IMR-90 (cell line): ENCODE measurements around the gene FGGY. TPM values are rescaled to one million over a fixed set of nuclear protein-coding genes. Genes with fewer than 3 reads are reported as not detected.

ENCODE experiments used
- ATAC-seq: fragments of 200-7000 bp; cut with Tn5 transposase; 2 replicates; pipeline ENCODE4 v1.9.1; 2020; ENCODE audit warnings: low read depth, mild to moderate bottlenecking, moderate library complexity
- BruUV-seq: library from RNA; stranded (reverse); fragments of 400-500 nt; replicated peaks from 2 replicates; lab custom pipeline; 2021; lab: Mats Ljungman, UMichigan
- CTCF ChIA-PET: fragments of 300-600 bp; formaldehyde crosslinking; extraction: SDS; loops from one replicate; lab custom pipeline; 2021; ENCODE audit warnings: antibody characterized with exemption; lab: Yijun Ruan, JAX
- POLR2A ChIA-PET: fragments of 300-600 bp; sonication (Branson Sonifier 250); formaldehyde crosslinking; loops from one replicate; lab custom pipeline; 2022; ENCODE audit warnings: antibody characterized with exemption; ENCODE audit not compliant: unreplicated experiment; lab: Charles Lee
- DNase-seq: peaks from one replicate; pipeline ENCODE4 v3.0.0; 2013
- H2AFZ ChIP-seq: replicated peaks from 2 replicates; pipeline ENCODE3; 2013; ENCODE audit warnings: low read length, mild to moderate bottlenecking; ENCODE audit not compliant: poor library complexity
- H2AK5ac ChIP-seq: 2 replicates; pipeline ENCODE4 v1.6.1; 2013; ENCODE audit warnings: low read depth, low read length, inconsistent platforms
- H2AK9ac ChIP-seq: replicated peaks from 2 replicates; pipeline ENCODE3; 2013; ENCODE audit warnings: mild to moderate bottlenecking, low read depth, low read length, moderate library complexity; ENCODE audit not compliant: poor library complexity
- H2BK120ac ChIP-seq: 2 replicates; pipeline ENCODE4 v1.6.1; 2013; ENCODE audit warnings: low read depth, low read length, inconsistent platforms
- H2BK15ac ChIP-seq: 3 replicates; pipeline ENCODE4 v1.6.1; 2013; ENCODE audit warnings: low read depth, low read length, inconsistent platforms
- H2BK20ac ChIP-seq: 2 replicates; pipeline ENCODE4 v1.6.1; 2013; ENCODE audit warnings: low read depth, mild to moderate bottlenecking, inconsistent platforms, low read length, moderate library complexity
- H2BK5ac ChIP-seq: 2 replicates; pipeline ENCODE4 v1.6.1; 2013; ENCODE audit warnings: mild to moderate bottlenecking, low read depth, low read length, inconsistent platforms; ENCODE audit not compliant: poor library complexity, severe bottlenecking
- H3K14ac ChIP-seq: replicated peaks from 2 replicates; pipeline ENCODE4 v1.6.1; 2013; ENCODE audit warnings: low read depth, low read length, inconsistent platforms
- H3K18ac ChIP-seq: 2 replicates; pipeline ENCODE4 v1.6.1; 2013; ENCODE audit warnings: low read depth, low read length, control low read depth
- H3K23ac ChIP-seq: 2 replicates; pipeline ENCODE4 v1.6.1; 2013; ENCODE audit warnings: low read depth, low read length, inconsistent platforms
- H3K27ac ChIP-seq: 2 replicates; pipeline ENCODE4 v1.5.1; 2013; ENCODE audit warnings: mild to moderate bottlenecking, control low read depth, low read length; ENCODE audit not compliant: insufficient read depth
- H3K27me3 ChIP-seq: 2 replicates; pipeline ENCODE4 v1.6.1; 2013; ENCODE audit warnings: low read length; ENCODE audit not compliant: control insufficient read depth, insufficient read depth
- H3K36me3 ChIP-seq: 2 replicates; pipeline ENCODE4 v1.6.1; 2013; ENCODE audit warnings: low read length, mixed read lengths; ENCODE audit not compliant: control insufficient read depth, insufficient read depth
- H3K4ac ChIP-seq: 2 replicates; pipeline ENCODE4 v1.6.1; 2013; ENCODE audit warnings: low read depth, low read length, inconsistent platforms
- H3K4me1 ChIP-seq: 2 replicates; pipeline ENCODE4 v1.6.1; 2013; ENCODE audit warnings: low read length, mixed read lengths; ENCODE audit not compliant: control insufficient read depth, insufficient read depth
- H3K4me2 ChIP-seq: 2 replicates; pipeline ENCODE4 v1.6.1; 2013; ENCODE audit warnings: low read depth, mild to moderate bottlenecking, control low read depth, low read length, moderate library complexity
- H3K4me3 ChIP-seq: 2 replicates; pipeline ENCODE4 v1.5.1; 2013; ENCODE audit warnings: low read depth, mild to moderate bottlenecking, control low read depth, low read length, moderate library complexity; ENCODE audit not compliant: insufficient read depth
- H3K56ac ChIP-seq: 2 replicates; pipeline ENCODE4 v1.6.1; 2013; ENCODE audit warnings: low read length, inconsistent platforms; ENCODE audit not compliant: insufficient read depth; ENCODE audit errors: extremely low read depth
- H3K79me1 ChIP-seq, 2 experiments: 2 replicates each; pipeline ENCODE4 v1.6.1; 2013; ENCODE audit warnings: low read length in 2 of 2, inconsistent platforms in 1 of 2, low read depth in 1 of 2
- H3K9ac ChIP-seq: 2 replicates; pipeline ENCODE4 v1.6.1; 2013; ENCODE audit warnings: low read depth, low read length, control low read depth
- H3K9me1 ChIP-seq: 2 replicates; pipeline ENCODE4 v1.6.1; 2013; ENCODE audit warnings: low read length, inconsistent platforms; ENCODE audit not compliant: insufficient read depth
- H3K9me3 ChIP-seq: 2 replicates; pipeline ENCODE4 v1.6.1; 2013; ENCODE audit warnings: low read length; ENCODE audit not compliant: control insufficient read depth, insufficient read depth
- H4K20me1 ChIP-seq: 2 replicates; pipeline ENCODE4 v1.6.1; 2013; ENCODE audit warnings: low read length, inconsistent platforms; ENCODE audit not compliant: insufficient read depth
- H4K5ac ChIP-seq: 2 replicates; pipeline ENCODE4 v1.6.1; 2013; ENCODE audit warnings: mild to moderate bottlenecking, low read depth, low read length, control low read depth
- H4K8ac ChIP-seq, 2 experiments: 2 replicates each; pipeline ENCODE4 v1.6.1; 2013; ENCODE audit warnings: low read depth in 2 of 2, low read length in 2 of 2, control low read depth in 1 of 2, inconsistent platforms in 1 of 2
- H4K91ac ChIP-seq: 2 replicates; pipeline ENCODE4 v1.6.1; 2013; ENCODE audit warnings: low read depth, low read length, inconsistent platforms; ENCODE audit not compliant: insufficient read depth
- CEBPB ChIP-seq: IDR thresholded peaks from 2 replicates; pipeline ENCODE4 v1.6.1; 2012; ENCODE audit warnings: low read depth, low read length, improper control_type of control experiment
- FOS ChIP-seq: fragments of 150-350 bp; IDR thresholded peaks from 2 replicates; pipeline ENCODE4 v1.6.1; 2016; ENCODE audit warnings: low read depth, low read length
- POLR2A ChIP-seq: IDR thresholded peaks from 2 replicates; pipeline ENCODE4 v1.6.1; 2012; ENCODE audit warnings: mild to moderate bottlenecking, low read depth, low read length
- RCOR1 ChIP-seq: IDR thresholded peaks from 2 replicates; pipeline ENCODE4 v1.6.1; 2012; ENCODE audit warnings: mild to moderate bottlenecking, low read length, improper control_type of control experiment; ENCODE audit not compliant: insufficient replicate concordance
- WGBS, 2 experiments: methylation state at CpG; one replicate each; pipeline versions ENCODE4 v1.1.5 to v1.1.7; 2013; ENCODE audit warnings: missing lambda C conversion rate in 2 of 2; ENCODE audit not compliant: insufficient read length in 1 of 2; ENCODE audit errors: extremely low coverage in 2 of 2; 5-methylcytosine and 5-hydroxymethylcytosine counted together
- dilution Hi-C: fragments of 300-500 bp; cut with HindIII; formaldehyde crosslinking; loops from one replicate; pipeline ENCODE4 v1.14.3; 2018; ENCODE audit warnings: low sequenced_read_pairs; ENCODE audit not compliant: unreplicated experiment
- in situ Hi-C: fragments of 300-500 bp; cut with MboI; formaldehyde crosslinking; loops from 3 replicates; pipeline ENCODE4 v1.14.3; 2019; ENCODE audit warnings: low sequenced_read_pairs, inconsistent platforms, mixed read lengths
- intact Hi-C: fragments of 100-400 bp; cut with micrococcal nuclease; formaldehyde crosslinking; loops from 2 replicates; pipeline ENCODE4 v1.10.0; 2022
- polyA plus RNA-seq, 3 experiments: library from polyadenylated mRNA; depleted of rRNA; stranded (reverse); fragments of >200 nt; gene quantifications; 2 replicates each; pipeline ENCODE4 v1.2.3, GENCODE V29; 2012; ENCODE audit warnings: low replicate concordance in 1 of 3
- total RNA-seq: library from RNA; depleted of rRNA; stranded (reverse); fragments of >200 nt; gene quantifications from 2 replicates; pipeline ENCODE4 v1.2.3, GENCODE V29; 2012

Gene FGGY
- total and polyA plus RNA-seq, 2 of the 4 experiments (the other 2 are of a cell fraction), result 5.6 to 14.0 TPM

DNA sequence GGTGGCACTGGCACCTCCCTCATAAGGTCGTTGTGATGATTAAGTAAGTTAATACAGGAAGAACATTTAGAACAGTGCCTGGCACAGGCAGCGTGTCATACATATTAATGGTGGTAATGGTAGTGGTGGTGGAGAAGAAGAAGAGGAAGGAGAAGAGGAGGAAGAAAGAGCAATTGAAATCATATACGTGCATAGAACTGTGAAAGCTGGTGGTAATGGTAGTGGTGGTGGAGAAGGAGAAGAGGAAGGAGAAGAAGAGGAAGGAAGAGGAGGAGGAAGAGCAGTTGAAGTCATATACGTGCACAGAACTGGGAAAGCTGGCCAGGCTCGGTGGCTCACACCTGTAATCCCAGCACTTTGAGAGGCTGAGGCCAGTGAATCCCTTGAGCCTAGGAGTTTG lies 396.5 kb downstream of the FGGY start (continued):
- TF ChIP-seq POLR2A (no peak), RCOR1 (no peak)

DNA sequence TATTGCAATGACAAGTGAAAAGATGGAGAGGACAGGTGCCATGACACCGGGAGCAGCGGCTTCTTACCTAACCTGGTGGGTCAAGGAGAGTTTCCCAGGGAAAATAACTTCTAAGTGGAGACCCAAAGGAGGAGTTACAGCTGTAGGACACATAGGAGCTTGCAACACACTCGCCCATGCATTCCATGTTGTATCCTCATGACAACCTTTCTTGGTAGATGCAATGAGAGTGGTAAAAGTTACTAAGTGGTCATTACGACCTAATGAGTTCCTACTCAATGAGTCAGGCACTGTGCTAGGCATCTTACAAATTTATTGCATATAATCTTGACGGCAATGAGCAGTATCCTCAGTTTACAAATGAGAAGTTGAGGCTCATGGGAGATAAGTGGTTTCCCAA lies 398.4 kb downstream of the FGGY start:
- in situ Hi-C loops, result no loop called here
- no peaks in the 10 kb centered on the region for H3K27me3 ChIP-seq
- DNase-seq (no peak), ATAC-seq (no peak)
- no TSS peak for BruUV-seq
- no peak overlapping the region for H3K4me2 ChIP-seq
- no peak overlapping the region for H3K27ac ChIP-seq
- no peaks in the 10 kb centered on the region; the same call in 1 of the 2 replicates for H3K9me3 ChIP-seq
- H3K56ac ChIP-seq, result no peak overlapping the region
- H4K91ac ChIP-seq, result no peak overlapping the region
- peak overlapping the region; percentile 46; the same call in 1 of the 2 replicates for H3K18ac ChIP-seq
- H3K79me1 ChIP-seq, result no peaks in the 10 kb centered on the region
- H4K8ac ChIP-seq, result no peak overlapping the region
- no peak overlapping the region for H3K9ac ChIP-seq
- H4K5ac ChIP-seq, result no peak overlapping the region
- no peak overlapping the region for H2AFZ ChIP-seq
- TF ChIP-seq CEBPB (peak; percentile 34; the same call in 1 of the 2 replicates), FOS (no peak)
- H3K23ac ChIP-seq, result no peak overlapping the region
- H3K36me3 ChIP-seq, result no peaks in the 10 kb centered on the region
- ChIA-PET CTCF (no interaction called here), POLR2A (no interaction called here)
- no peak overlapping the region for H2AK9ac ChIP-seq
- H2BK120ac ChIP-seq, result no peak overlapping the region
- H4K20me1 ChIP-seq, result no peaks in the 10 kb centered on the region
- H3K4me3 ChIP-seq, result no peak overlapping the region
- H2BK5ac ChIP-seq, result no peak overlapping the region
- H3K9me1 ChIP-seq, result no peaks in the 10 kb centered on the region
- H2BK20ac ChIP-seq, result no peak overlapping the region
- H3K14ac ChIP-seq, result no peak overlapping the region
- no peak overlapping the region; the same call in 2 of the 3 replicates for H2BK15ac ChIP-seq
- H3K4ac ChIP-seq, result no peak overlapping the region
- intact Hi-C loops, result loop anchor here (5.0 kb wide), 4 partner anchors 213 to 793 kb away; no protein-coding TSS in a partner anchor
- dilution Hi-C loops, result no loop called here
- no peak overlapping the region for H2AK5ac ChIP-seq
- H3K4me1 ChIP-seq, result no peaks in the 10 kb centered on the region; the same call in 1 of the 2 replicates
- WGBS, 2 experiments, result no CpG with 5 or more reads among the region's 5 CpGs
